GM18508 (cell line): ENCODE data around the gene ATAD3A.

Source experiments
- ATAC-seq: cut with Tn5 transposase; IDR thresholded peaks from one replicate; pipeline ENCODE4 v1.9.1; 2021; ENCODE audit warnings: moderate number of reproducible peaks; ENCODE audit not compliant: insufficient read depth, unreplicated experiment

Gene ATAD3A

DNA sequence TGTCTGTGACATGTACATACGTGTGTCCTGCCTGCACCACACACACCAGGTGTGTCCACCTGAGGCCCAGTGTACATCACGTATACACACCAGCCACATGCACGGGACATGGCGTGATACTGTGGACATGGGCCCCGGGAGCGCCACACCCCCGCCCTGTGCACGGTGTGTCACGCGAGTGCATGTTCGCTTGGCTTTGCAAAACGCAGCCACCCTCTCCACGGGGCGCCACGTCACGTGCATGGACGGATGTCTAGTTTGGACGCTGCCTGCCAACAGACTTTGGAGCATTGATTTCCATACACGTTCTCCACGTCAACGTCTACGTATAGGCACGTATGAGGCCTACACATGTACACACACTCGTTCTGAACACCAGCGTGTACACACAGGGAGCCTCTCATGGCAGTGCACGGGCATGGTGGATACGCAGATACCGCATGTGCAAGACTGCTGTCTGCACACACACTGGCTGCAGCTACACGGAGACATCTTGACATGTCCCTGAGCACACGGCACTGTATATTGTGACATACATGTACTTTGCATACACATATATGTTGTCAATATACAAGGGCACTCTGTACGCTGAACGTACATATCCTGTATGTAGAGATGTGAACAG is 25.8 kb downstream of the ATAD3A start:
- no peak for ATAC-seq

GRCh38 chr1:1538334-1538733 is 26.4 kb downstream of the ATAD3A start:
- no peak for ATAC-seq

- no peak for ATAC-seq
These were observed 27.0 kb downstream of the ATAD3A start for GRCh38 chr1:1538989-1539309.

DNA sequence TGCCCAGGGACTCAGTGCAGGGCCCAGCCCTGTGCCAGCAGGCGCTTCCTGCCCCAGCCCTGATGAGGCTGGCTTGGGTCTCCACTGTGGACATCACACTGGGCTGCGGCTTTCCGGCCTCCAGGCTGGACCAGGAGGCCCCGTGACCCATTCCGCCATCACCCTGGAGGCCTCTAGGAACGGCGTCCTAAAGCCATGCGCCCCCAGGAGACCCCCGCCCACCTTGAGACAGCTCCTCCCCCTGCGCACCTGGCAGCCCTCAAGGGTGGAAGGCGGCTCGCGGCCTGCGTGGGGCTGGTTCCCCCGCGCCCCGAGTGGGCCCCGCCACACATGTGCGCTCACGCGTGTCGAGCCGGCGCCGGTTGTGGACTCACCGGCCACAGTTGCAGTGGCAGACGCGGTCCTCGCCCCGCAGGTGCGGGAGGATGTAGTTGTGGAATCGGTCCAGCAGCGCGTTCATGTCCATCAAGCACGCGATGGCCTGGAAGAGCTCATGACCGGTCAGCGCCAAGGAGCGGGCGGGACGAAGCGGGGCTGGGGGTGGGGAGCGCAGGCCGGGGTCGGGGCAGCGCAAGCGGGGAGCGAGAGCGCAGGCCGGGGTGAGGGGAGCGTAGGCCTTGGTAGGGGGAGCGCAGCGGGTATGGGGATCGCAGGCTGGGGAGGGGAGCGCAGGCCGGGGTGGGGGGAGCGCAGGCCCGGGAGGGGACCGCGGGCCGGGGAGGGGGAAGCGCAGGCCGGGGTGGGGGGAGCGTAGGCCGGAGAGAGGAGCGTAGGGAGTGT is 27.5 kb downstream of the ATAD3A start:
- no peak for ATAC-seq

- ATAC-seq = no peak
These were observed 28.3 kb downstream of the ATAD3A start, which contains the start of gene TMEM240 for GRCh38 chr1:1540090-1540817. Gene TMEM240, minus strand, starts transcription at chr1:1540624. Its CDS starts 278 bp downstream, at chr1:1540346.

GRCh38 chr1:1540818-1541628 is 29.1 kb downstream of the ATAD3A start:
- no peak for ATAC-seq

- no peak for ATAC-seq
These were observed 30.2 kb downstream of the ATAD3A start for GRCh38 chr1:1541956-1542765.

DNA sequence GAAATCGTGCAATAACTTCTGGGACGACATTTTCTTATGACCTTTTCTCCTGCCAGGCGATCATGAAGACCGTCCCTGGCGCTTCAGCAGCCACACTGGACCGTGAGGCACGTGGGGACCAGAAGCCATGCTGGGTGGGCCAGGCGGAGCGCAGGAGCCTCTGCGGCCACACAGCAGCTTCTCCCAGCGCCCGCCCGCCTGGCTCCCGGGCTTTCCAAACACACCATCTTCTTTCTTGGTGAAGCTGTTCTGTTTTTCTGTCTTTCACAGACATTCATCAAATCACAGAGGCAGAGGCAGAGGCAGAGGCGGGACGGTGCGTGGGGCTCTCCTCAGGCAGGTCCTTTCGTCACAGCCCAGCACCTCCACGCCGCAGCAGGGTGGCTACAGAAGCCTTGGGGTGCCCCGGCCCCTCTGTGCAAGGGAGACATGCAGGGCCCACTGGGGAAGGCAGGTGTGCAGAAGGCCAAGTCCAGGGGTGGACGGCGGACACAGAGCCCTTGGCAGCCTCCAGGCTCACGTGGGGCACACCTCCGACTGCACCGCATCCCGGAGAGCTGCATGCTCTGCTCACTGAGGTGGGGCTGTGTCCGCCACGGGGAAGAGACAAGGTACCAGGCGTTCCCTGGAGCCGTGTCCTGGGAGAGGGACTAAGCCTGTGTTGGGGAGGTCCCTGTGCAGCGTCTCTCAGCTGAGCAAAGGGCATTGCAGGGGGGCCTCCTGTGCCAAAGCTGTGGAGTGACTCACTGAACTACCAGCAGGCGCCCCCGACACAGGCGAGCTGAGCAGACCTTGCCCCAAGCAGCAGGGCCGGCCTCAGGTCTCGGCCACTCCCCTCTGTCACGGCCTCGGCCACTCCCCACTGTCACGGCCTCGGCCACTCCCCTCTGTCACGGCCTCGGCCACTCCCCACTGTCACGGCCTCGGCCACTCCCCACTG is 31.1 kb downstream of the ATAD3A start:
- no peak for ATAC-seq

DNA sequence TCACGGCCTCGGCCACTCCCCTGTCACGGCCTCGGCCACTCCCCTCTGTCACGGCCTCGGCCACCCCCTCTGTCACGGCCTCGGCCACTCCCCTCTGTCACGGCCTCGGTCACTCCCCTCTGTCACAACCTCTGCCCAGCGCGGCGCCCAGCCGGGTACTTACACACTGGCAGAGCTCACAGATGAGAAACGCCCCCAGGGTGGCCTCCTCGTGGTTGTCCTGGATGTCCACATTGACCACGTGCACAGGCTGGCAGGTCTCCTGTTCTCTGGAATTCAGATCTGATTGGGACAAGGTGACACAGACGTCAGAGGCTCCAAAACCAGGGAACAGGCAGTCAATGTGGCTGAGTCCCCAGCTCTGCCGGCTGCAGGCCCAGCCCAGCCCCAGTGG is 31.7 kb downstream of the ATAD3A start:
- no peak for ATAC-seq

GRCh38 chr1:1544544-1544943 is 32.6 kb downstream of the ATAD3A start:
- no peak for ATAC-seq

DNA sequence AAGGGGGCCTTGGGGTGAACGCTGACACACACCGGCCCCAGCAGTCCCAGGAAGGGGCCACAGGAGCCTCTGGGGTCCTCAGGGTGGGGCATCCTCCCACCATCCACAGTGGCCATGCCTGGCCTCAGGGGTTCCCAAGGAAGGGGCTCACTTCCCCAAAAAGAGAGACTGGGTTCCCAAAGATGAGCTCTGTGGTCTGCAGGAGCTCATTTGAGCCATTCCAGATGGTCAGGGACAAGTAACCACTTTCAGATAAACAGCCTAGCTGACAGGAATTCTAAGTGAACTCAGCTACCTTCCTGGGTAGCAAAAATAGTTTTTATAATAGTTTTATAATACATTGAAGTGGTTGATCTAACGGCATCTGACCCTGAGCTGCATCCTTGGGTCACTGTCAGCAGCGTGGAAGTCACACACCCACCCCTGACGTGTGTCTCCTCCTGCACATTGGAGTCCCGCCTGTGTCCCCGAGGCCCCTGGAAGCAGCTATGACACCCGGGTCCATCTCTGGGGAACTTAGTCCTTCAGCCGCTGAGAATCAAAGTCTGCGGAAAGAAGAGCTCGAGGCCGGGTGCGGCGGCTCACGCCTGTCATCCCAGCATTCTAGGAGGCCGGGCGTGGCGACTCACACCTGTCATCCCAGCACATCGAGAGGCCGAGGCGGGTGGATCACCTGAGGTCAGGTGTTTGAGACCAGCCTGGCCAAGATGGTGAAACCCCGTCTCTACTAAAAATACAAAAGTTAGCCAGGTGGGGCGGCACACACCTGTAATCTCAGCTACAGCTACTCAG is 34.2 kb downstream of the ATAD3A start:
- no peak for ATAC-seq

GRCh38 chr1:1547011-1547410 is 35.0 kb downstream of the ATAD3A start:
- no peak for ATAC-seq

DNA sequence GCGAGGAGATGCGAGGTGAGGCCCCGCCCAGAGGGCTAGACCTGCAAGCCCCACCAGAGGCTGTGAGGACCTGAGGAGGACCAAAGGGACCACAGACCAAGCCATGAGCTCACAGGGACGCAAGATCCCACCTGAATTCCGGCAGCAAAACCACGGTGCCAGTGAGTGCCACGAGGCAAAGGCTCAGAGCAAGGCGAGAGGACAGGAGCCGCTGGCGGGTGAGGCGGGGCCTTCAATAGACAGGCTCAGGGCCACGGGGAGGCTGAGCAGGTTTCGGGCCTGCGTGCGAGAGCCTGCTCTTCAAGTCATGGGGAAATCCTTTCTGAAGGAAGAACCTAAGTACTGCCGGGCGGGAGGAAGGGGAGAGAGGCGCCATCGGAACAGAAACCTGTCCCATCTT is 35.5 kb downstream of the ATAD3A start:
- ATAC-seq = no peak

DNA sequence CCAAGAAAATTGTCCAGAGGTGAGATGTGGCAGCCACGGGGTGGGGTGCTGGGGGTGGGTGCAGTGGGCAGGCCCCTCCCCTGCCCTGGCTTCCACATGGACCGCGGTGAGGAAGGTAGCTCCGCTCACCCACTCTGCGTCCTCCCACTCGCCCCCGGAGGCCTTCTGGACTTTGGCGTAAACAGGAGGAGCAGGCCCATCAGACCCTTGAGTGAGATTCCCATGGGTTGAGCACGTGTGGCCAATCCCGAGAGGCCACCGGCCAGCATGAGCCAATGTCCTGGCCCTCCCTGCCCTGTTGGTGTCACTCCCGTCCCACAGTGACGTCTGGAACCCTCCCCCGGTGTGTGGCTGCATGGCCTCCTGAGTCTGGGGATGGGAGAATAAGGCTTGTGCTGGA is 36.6 kb downstream of the ATAD3A start:
- ATAC-seq = no peak

GRCh38 chr1:1550087-1550486 is 38.1 kb downstream of the ATAD3A start:
- no peak for ATAC-seq

DNA sequence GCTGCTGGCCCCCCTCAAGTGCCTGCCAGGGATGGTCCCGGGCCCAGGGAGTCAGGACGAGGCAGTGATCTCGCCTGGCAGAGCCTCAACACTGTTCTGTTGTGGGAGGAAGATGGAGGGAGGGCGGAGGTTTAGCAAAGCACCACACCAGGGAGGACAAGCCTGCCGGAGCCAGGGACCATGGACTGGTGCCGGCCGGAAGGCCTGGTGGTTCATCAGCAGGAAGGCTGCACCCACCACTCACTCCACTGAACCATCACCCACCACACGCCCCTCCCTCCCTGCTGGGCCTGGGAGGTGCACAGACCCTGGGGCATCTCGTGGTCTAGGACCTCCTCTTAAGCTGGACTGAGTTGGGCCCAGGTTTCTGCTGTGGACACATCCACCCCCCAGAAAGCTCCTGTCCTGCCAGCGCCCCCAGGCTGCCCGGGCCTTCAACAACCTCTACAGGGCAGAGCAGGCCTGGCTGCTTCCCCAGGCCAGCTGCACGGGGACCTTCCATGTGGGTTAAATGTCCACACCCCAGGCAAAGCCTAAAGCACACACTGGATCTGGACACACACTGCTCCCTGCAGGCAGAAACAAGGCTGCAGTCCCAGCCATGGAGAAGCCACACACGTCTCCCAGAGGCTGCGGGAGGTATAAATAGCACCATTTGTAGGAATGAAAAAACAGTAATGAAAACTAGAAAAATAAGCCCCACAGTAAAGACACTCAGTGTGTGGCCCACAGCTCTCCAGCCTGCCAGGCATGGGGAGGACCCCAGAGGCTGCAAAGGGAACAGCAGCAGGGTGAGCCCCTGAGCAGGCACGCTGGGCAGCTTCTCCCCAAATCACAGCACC is 38.9 kb downstream of the ATAD3A start:
- no peak for ATAC-seq
